SHP77 (cell line): ENCODE measurements around the gene HENMT1.

Source experiments
- DNase-seq, 2 experiments: peaks; one replicate each; lab custom pipeline; 2025; lab: John Stamatoyannopoulos, UW

The HENMT1 gene

DNA sequence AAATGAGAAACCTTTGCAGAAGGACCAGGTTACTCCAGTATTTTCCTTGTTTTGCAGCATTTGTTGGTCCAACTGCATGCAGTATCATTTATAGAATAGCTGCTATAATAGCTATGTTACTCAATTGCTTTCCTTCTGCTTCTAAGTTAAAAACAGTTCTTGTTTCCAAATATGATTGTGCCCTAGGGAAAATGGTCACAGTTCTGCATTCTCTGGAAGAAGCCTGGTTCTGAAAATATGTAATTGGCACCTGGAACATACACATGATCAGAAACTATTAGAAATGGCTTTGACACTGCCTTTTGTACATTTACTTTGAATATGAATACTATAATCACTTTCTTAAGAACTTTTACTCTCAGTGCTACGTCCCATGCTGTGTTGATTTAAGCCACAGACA is 33.6 kb downstream of the HENMT1 start:
- DNase-seq: no peak

DNA sequence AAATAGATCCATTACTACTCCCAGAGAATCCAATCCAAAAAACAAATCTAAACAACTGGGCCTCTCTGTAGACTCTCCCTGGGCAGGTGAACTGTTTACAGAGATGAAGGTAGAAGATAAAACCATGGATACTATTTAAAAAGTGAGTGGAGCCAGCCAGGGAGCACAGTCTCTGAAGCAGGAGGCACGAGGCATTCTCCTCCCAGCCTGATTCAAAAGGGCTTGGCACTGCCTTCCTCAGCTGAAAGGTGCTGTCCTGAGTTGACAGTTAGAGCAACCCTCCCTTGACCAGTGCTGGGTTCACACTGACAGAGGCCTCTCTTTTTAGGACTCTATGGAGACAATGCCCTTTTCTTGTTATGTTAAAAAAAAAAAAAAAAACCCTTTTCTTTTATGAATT is 36.8 kb downstream of the HENMT1 start:
- DNase-seq: no peak

DNA sequence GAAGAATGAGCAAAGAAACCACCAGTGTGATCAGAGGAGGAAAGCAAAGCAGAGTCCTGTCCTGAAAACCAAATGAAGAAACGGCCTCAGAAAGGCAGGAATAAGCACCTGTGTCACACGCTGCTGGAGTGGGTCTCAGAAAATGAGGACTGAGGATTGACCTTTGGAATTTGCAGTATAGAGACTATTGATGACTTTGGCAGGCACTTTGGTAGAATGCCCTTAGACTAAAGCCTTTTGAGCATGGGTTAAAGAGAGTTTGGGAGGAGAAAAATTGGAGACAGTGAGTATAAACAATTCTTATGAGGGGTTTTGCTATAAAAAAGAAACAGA is 43.2 kb downstream of the HENMT1 start:
- no peak for DNase-seq

DNA sequence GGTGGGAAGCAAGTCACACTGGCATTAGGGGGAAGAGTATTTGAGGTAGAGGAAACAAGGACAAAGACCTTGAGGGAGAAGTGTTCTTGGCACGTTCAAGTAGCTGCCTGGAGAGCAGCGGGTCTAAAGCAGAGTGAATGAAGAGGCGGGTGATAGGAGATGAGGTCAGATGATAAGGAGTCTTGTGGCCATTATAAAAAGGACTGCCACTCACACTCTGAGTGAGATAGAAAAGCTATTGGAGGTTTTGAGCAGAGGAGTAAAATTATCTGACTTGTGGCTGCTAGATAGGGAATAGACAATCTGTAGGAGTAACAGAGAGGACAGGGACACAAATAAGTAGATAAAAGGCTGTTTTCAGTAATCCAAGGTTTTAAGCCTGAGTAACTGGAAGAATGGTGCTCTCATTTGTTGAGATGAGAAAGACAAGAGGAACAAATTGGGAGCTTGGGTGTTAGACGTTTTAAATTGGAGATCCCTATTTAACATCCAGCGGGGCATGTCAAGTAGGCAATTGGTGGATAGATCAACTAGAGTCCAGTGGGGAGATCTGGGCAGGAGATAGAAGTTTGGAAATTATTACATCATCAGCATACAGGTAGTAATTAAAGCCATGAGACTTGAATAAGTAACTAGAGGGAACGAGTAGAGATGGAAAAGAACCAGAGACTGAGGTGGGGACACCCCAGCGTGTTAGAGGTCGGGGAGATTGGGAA is 43.7 kb downstream of the HENMT1 start:
- DNase-seq: no peak

DNA sequence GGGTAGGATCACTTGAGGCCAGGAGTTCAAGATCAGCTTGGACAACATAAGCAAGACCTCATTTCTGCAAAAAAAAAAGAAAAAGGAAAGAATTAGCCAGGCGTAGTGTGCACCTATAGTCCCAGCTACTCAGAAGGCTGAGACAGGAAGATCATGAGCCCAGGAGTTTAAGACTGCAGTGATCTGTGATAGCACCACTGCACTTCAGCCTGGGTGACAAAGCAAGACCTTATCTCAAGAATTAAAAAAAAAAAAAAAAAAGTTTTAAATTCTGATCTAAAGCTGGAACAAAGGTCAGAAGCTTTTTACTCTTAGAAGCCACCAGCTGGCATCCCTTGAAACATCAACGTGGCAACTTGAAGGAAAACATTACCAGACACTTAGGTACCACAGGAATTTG is 45.3 kb downstream of the HENMT1 start:
- no peak for DNase-seq

DNA sequence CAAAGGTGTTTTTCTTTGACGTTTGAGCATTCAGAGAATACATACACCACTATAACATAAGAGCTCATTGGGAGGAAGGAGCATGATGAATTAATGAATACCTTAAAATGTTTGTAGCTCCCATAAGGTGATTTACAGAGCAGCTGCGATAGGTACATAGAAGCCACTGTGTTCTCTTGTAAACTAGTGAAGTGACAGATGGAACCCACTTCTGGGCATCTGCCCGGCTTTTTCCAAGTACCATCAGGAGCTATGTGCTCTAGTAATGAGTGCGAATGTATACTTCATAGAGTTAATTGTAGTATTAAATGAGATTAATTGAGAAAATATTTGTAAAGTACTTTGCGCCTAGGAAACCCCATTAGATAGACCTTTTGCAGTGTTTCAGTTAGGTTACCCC is 48.4 kb downstream of the HENMT1 start:
- no peak for DNase-seq

DNA sequence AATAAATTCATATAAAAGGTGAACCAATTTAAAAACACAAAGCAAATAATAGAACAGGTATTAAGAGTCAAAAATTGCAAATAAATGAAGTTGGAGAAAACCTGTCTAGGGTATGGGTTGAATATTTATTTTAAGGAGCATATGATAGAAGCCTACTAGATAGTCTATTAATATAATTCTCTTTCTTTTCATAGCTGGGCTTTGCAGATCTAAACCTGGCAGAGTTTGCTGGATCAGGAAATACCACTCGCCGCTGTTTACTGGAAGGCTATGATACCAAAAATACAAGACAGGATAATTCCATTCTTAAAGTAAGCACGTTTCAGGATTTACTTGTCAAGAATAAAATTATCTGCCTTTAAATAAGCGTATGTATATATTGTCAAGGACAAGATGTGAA is 48.9 kb downstream of the HENMT1 start:
- no peak for DNase-seq

DNA sequence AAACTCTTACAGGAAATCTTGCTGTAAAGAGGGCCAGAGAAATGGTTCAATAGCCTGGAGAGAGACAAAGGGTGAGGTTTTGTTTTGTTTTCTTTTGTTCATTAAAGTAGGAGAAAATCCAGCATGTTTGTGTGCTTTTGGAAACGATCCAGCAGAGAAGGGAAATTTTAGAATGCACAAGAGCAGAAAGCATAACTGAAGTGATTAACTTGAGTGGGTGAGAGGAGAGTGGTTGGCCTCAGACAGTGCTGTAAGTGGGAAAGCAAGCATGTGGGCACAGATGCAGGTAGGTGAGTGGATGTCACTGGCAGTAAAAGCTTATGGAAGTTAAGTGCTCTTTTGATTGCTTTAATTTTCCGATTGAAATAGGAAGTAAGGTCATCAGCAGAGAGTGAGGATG is 50.8 kb downstream of the HENMT1 start:
- peak; percentile 31 to 42 for DNase-seq

DNA sequence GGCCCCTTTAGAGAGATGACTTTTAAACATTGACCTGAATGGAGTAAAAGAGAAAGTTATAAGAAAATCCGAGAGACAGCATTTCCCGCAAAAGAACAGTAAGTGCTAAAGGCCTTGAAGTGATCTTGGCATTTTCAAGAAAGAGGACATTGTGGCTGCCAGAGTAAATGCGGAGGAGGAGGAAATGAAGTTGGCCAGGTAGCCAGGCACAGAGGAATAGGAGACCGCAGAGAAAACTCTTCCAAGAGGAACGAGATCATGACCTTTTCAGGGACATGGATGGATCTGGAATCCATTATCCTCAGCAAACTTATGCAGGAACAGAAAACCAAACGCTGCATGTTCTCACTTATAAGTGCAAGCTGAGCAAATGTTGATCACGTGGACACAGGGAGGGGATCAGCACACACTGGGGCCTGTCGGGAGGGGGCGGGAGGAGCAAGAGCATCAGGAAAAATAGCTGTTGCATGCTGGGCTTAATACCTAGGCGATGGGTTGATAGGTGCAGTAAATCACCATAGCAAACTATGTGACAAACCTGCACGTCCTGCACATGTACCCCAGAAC is 51.3 kb downstream of the HENMT1 start:
- DNase-seq: peak; percentile 64 to 75

DNA sequence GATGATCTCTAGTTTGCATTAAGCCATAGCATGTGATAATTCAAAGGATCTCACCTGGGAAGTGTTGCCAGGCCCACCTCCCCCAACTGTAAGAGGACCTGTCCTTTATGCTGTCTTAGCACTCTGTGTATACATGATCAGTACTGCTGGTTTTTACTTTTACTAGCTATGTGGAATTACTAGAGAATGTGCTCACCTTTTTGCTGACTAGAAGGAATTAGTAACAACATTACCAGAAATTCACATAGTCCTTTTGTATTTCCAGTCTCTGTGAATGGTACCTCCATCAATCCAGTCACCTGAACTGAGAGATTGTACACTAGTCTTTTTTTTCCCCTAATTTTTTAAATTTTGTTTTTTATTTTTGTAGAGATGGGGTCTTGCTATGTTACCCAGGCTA is 54.4 kb downstream of the HENMT1 start:
- no peak for DNase-seq

DNA sequence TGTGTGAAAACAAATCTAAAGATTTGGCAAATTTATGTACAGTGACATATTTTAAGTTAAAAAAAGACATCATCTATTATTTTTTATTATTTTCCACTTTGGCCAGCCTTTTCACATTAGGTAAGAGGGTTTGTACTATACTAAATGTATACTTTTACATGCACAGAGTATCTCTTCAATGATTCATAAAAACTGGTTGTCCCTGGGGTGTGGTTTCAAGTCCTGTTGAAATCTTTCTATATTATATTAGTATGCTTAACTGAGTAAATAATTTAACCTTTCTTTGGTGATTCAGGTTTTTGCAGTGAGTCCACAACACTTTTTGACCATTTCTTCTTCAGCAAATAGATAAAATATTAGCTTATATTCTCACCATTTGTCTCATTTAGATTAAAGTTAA is 55.3 kb downstream of the HENMT1 start:
- no peak for DNase-seq

DNA sequence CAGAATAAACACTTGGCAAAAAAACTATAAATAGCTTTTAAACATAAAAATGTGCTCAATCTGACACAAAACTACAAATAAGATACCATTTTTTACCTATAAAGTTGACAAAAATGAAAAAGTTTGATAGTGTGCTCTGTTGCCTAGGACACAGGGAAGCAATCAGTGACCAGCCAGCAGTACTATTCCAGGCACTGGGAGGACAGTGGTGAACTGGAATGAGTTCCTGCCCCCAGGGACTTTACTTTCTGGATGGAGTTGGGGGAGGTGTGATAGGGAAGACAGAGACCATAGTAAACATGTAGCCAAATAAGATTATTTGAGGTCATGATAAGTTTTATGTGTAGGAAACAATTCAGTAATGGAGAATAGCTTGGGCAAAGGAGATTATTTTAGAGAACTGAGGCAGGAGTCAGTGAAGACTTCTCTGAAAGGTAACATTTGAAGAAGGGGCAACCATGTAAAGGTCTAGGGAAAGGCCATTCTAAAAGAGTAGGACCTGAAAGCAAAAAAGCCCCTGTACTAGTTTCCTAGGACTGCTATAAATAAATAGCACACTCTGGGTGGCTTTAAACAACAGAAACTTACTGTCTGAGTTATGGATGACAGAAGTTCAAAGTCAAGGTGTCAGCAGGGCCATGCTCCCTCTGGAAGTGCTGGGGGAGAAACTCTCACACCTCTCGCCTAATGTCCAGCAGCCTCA is 59.0 kb downstream of the HENMT1 start:
- no peak for DNase-seq

DNA sequence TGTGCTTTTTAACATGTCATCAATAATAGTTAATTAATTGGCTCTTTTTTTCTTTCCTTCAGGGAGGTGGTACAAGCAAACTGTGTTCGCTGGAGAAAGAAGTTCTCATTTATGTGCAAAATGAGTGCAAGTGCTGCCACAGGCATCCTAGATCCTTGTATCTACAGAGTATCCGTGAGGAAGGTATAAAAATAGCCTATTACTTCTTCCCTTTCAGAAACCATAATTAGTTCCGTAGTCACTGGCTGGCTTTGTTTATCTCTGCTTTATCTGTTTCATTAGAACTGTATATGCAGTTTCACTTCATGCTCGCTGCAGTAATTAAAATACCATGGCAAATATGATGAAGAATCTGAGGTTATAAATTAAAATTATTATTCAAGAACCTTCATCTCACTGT is 60.4 kb downstream of the HENMT1 start:
- DNase-seq: no peak

DNA sequence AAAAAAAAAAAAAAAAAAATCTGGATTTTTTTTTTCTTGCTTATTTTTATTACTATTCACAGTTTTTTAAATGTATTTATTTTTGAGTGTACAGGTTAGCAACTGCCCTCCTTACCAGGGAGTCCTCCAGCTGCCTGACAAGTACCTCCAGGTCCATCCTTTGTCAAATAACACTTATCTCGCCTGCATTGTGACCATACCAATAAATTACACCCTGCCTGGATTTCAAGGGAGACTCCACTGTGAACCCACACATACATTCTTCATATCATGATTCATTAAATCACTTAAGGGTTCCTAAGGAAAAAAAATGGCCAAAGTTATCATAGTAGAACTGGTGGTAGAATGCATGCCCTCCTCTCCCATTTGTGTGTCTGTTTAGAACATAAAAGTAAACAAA is 62.6 kb downstream of the HENMT1 start:
- no peak for DNase-seq
